GM23248 (cell line): Measurements from ENCODE around the gene INPP5D.

Experiments
- EZH2 ChIP-seq: fragments of 200-600 bp; sonication (generic); IDR thresholded peaks from 2 replicates; pipeline ENCODE4 v1.6.1; 2018; ENCODE audit warnings: antibody characterized with exemption, mild to moderate bottlenecking; ENCODE audit not compliant: insufficient read depth, poor library complexity, severe bottlenecking
- EZH2phosphoT487 ChIP-seq: fragments of 200-600 bp; sonication (generic); IDR thresholded peaks from 2 replicates; pipeline ENCODE4 v1.6.1; 2018; ENCODE audit warnings: antibody characterized with exemption, moderate library complexity, mild to moderate bottlenecking, low read depth; ENCODE audit not compliant: insufficient read depth

DNA sequence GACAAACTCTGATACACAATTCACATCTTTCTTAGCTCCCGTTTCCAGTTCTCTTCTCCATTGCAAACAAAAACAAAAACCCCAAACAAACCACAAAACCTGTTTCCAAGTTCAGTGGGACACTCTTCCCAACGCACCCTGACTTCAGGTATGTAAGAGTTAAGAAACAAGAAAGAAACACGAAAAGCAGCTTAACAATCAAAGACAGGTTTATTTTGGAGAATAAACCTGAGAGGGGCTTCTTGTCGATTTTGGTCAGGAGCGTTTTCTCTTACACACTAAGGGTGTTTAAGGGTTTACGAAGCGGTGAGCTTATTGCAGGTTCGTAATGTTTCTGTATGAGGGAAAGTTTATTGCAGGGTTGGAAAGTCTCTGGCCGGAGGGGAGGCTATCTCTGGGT, 190.4 kb downstream of the INPP5D start:
- no peak for TF ChIP-seq EZH2
- TF ChIP-seq EZH2phosphoT487, result no peak
